Thoracic aorta (tissue), 2 donors: ENCODE data around the gene PFKP. TPM values are rescaled to one million over a fixed set of nuclear protein-coding genes. Genes with fewer than 3 reads are reported as not detected.

Experiments used
- ATAC-seq: fragments of 150-250 bp; one replicate; pipeline ENCODE4 v1.8.0; 2017; ENCODE audit warnings: low read depth; ENCODE audit not compliant: insufficient number of reproducible peaks, low FRiP score
- DNase-seq: peaks from one replicate; pipeline ENCODE4 v3.0.0-alpha.2; 2020; ENCODE audit warnings: low spot score
- H3K27ac ChIP-seq, 2 donors: fragments of 200-600 bp; sonication (generic); 1 replicate in 1 of 2; 2 replicates in 1 of 2; pipeline ENCODE4 v1.5.1; 2016; ENCODE audit warnings: mild to moderate bottlenecking in 2 of 2, moderate library complexity in 2 of 2
- H3K27me3 ChIP-seq: fragments of 200-600 bp; sonication (generic); replicated peaks from 2 replicates; pipeline ENCODE4 v1.6.0; 2016; ENCODE audit warnings: mild to moderate bottlenecking; ENCODE audit not compliant: insufficient read depth
- H3K36me3 ChIP-seq: fragments of 200-600 bp; sonication (generic); one replicate; pipeline ENCODE4 v1.5.1; 2016
- H3K4me1 ChIP-seq, 2 donors: fragments of 200-600 bp; sonication (generic); 1 replicate in 1 of 2; 2 replicates in 1 of 2; pipeline versions ENCODE4 v1.5.1 to v1.6.0; 2016; ENCODE audit warnings: low read depth in 2 of 2, mild to moderate bottlenecking in 1 of 2; ENCODE audit not compliant: control insufficient read depth in 1 of 2
- H3K4me3 ChIP-seq: fragments of 200-600 bp; sonication (generic); 2 replicates; pipeline ENCODE4 v1.5.1; 2016; ENCODE audit warnings: mild to moderate bottlenecking
- H3K9me3 ChIP-seq: fragments of 200-600 bp; sonication (generic); 2 replicates; pipeline ENCODE4 v1.5.1; 2016
- total RNA-seq, 2 donors: library from RNA; depleted of rRNA; stranded (reverse); fragments of >200 nt; gene quantifications; one replicate each; pipeline versions ENCODE4 v1.1.0 to v1.2.3, GENCODE V29; 2016
- TF ChIP-seq, protein P1 (sequence below): fragments of 200-600 bp; sonication (generic); IDR thresholded peaks from one replicate; pipeline ENCODE4 v1.5.1; 2019; ENCODE audit warnings: antibody characterized with exemption

PFKP gene
- total RNA-seq, 2 donors from 2014 or later, result 91.4 to 153 TPM

DNA sequence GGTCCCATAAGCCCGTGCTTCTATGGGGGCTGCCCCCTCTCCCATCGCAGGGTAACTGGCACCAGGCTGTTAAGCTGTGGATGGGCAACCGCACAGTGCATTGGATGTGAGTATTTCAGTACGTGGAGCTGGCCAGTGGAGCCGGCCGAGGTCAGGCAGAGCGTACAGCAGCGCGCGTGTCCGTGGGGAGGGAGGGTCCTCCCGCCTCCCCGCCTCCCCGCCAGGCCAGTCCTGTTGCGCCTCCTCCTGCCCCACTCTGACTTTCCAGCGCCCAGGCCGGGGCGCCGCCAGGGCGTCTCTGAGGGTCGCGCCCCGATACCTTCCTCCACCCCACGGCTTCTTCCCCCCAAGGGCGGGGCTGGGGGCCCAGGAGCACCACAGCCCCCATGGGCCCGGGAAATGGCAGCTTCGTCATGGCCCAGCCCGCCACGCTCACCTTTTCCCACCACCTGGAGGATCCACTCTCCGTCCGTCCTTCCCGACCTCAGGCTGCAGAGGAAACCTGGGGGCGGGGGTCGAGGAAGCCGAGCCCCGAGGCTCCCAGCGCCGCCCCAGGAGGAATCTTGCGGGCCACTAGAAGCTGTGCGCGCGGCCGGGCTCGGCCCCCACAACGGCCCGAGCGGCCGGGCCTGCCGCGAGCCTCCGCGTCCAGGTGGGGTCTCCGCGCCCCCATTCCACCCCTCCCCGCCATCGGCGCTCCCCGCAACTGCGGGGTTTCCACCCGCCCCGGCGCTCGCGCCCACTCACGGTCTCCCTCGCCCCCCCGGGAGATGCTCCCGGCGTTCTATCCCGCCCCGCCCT, 831 bp upstream of the PFKP start:
- peaks cover 10 to 16% of the 10 kb centered on the region in 2 donors for H3K4me1 ChIP-seq
- H3K9me3 ChIP-seq, result no peaks in the 10 kb centered on the region
- H3K27me3 ChIP-seq, result no peaks in the 10 kb centered on the region
- no peaks in the 10 kb centered on the region for H3K36me3 ChIP-seq
- TF ChIP-seq, protein P1, sequence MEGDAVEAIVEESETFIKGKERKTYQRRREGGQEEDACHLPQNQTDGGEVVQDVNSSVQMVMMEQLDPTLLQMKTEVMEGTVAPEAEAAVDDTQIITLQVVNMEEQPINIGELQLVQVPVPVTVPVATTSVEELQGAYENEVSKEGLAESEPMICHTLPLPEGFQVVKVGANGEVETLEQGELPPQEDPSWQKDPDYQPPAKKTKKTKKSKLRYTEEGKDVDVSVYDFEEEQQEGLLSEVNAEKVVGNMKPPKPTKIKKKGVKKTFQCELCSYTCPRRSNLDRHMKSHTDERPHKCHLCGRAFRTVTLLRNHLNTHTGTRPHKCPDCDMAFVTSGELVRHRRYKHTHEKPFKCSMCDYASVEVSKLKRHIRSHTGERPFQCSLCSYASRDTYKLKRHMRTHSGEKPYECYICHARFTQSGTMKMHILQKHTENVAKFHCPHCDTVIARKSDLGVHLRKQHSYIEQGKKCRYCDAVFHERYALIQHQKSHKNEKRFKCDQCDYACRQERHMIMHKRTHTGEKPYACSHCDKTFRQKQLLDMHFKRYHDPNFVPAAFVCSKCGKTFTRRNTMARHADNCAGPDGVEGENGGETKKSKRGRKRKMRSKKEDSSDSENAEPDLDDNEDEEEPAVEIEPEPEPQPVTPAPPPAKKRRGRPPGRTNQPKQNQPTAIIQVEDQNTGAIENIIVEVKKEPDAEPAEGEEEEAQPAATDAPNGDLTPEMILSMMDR, result no peak
- H3K27ac ChIP-seq, result peak overlapping the region in 1 of 2 donors; percentile 28
- no peak for ATAC-seq
- no peak for DNase-seq
- peak overlapping the region; percentile 99 for H3K4me3 ChIP-seq

- Histone ChIP-seq H3K4me3 (peak overlapping the region; percentile 99), H3K36me3 (no peaks in the 10 kb centered on the region), H3K27ac (peak overlapping the region; percentile 69 to 73), H3K9me3 (no peaks in the 10 kb centered on the region), H3K4me1 (peaks cover 10 to 16% of the 10 kb centered on the region in 2 donors), H3K27me3 (no peaks in the 10 kb centered on the region)
- TF ChIP-seq, protein P1, result no peak
- no peak for DNase-seq
- ATAC-seq, result peak; percentile 18
These were observed 471 bp downstream of the PFKP start for GRCh38 chr10:3067859-3068179.

- Histone ChIP-seq H3K27ac (peak overlapping the region; percentile 69 to 73), H3K9me3 (no peaks in the 10 kb centered on the region), H3K4me3 (peak overlapping the region; percentile 99)
These were observed 1.0 kb downstream of the PFKP start for GRCh38 chr10:3068201-3068967.

GRCh38 chr10:3068968-3069737, 1.8 kb downstream of the PFKP start:
- DNase-seq, result no peak
- peak overlapping the region; percentile 99 for H3K4me3 ChIP-seq
- H3K27ac ChIP-seq, result peak overlapping the region; percentile 69 to 73
- no peaks in the 10 kb centered on the region for H3K27me3 ChIP-seq
- H3K9me3 ChIP-seq, result no peaks in the 10 kb centered on the region
- peaks cover 13 to 26% of the 10 kb centered on the region in 2 donors for H3K4me1 ChIP-seq
- TF ChIP-seq, protein P1, result no peak
- ATAC-seq, result no peak
- no peaks in the 10 kb centered on the region for H3K36me3 ChIP-seq

More at GRCh38 chr10:3068201-3068967, 1.0 kb downstream of the PFKP start:
- Histone ChIP-seq H3K4me1 (peaks cover 10 to 19% of the 10 kb centered on the region in 2 donors), H3K27me3 (no peaks in the 10 kb centered on the region), H3K36me3 (no peaks in the 10 kb centered on the region)
- TF ChIP-seq, protein P1, result peak; percentile 27
- ATAC-seq (peak; percentile 15), DNase-seq (no peak)
